ENCODE results near the gene NCKAP5.

The NCKAP5 gene

DNA sequence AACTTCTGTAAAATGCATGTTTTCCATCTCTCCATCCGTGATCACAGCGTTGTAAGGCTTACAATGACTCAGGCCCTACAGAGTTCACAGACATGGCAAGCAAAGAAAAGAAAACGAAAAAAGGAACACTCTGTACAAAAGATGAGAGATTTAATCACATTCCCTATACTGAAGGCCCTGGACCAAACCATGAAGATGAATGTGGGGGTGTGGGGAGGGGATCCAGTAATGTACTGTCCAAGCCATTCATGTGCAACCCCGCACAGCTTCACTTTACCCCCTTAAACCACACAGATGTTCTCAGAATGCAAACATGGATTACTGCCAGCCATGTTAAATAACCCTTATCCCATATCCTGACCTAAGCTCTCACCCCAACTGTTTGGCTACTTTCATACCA is 391.1 kb downstream of the NCKAP5 start:
- no peak for DNase-seq

DNA sequence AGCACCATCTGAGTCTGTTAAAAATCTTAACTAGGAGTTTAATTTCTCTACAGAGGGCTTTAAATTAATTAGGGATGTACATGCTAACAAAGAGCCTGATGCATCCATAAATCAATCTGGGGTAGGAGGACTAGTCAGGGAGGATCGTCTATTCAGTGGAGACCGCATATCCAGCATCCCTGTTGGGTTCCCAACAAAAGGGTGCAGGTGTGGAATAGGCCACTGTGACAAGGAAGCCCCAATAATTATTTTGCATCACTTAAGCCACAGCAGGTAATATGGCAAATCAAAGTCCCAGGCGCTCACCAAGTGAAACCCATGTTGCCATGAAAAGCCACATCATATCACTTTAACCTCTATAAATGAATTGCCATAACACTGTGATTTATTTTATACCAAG is 392.3 kb downstream of the NCKAP5 start:
- DNase-seq = no peak

DNA sequence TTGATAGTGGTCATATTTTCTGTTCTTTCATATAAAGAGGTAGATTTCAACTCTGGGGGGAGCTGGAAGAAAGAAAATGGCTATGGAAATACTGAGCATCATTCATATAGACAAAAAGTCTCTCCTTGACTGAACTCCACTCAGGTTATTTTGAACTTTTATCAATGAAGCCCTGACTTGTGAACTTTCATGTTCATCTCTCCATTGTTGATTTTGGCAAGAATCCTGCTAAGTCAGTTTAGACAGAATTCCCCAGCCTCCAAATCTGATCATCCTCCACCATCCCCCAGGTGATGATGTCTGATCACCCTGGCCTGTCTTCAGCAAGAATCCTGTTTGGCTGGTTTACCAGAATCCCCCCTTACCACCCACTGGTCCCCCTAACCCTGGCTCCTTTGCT is 395.0 kb downstream of the NCKAP5 start:
- DNase-seq = no peak

DNA sequence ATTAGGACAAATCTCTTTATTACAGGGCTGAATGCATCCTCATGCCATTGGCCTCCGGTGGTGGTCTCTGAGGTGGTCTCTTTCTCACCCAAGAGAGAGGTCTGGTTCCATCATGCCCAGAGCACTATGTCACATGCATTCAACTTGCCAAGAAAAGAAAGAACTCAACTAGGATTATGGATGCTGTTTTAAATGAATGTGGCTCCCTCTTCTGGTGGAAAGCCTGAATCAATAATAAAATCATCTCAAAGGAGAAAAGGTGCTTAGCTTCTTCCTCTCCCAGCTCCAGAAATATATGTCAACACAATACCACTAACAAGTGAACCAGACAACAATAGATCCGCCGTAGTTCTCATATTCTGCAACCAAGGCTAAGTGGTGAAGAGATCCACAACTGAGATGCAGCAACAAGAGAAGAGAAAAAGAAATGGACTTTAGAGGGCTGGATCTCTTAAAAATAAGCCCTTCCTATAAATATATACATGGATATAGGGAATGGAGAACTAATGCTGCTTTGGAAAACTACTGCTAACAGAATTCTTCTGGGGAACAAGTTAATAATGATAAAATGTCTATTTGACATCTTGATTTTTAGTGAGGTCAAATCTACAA is 396.8 kb downstream of the NCKAP5 start:
- no peak for DNase-seq

DNA sequence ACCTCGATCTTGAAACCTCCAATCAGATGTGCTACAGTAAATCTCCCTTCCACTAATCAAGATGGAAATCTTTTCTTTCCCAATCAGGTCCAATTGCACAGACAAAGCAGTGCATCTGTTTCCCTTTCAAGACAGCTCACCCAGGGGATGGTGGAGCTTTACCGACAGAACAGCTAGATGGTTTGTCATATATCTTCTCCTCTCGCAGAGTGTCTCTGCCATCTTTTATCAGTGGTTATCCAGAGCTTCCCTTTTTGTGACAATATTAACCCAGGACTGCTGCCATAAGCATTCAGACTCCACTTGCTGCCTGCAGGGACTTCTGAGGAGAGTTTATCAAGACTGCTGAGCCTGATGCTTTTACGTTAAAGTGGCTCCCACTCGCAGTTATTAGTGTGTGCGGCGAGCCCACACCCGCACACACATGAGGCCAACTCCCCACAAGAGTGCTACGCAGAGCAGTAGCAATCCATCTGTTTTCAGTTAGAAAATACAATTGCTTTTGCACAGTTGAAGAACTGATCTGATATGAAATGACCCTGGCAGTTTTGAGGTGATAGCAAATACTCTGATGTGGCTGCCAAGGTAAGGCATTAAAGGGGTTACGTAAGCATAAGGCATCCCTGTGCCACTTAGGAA is 398.9 kb downstream of the NCKAP5 start:
- DNase-seq = no peak

DNA sequence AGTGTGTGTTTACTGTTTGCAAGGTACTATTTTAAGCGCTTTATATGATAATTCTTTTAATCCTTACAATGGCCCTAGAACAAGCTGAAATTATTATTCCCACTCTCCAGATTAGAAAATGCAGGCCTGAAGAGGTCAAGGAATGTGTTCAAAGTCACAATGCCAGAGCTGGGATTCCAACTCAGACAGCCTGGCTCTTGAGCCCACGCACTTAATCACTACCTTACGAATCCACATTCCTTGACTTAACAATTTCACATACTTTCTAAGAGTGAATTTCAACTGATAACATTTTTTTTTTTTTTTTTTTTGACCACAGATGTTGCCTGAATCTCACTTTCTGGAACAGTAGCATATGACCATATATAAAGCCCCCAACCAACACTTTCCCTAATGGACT is 400.3 kb downstream of the NCKAP5 start:
- DNase-seq = no peak

DNA sequence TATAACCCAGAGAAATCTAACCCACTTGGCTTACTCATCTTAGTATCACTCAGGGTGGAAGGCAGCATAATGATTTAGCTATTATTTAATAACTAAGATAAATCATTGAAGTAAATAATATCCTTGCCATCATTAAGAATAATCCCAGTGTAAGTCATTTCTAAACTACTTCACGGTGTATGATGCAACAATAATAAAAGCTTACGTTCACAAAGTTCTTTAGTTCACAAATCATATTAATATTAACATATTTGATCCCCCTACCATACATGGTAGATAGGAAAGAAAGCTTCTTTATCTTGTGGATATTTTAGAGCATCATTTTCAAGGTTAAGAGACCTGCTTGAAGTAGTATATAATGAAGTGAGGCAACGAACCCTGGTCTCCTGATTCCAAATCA is 401.0 kb downstream of the NCKAP5 start:
- no peak for DNase-seq

DNA sequence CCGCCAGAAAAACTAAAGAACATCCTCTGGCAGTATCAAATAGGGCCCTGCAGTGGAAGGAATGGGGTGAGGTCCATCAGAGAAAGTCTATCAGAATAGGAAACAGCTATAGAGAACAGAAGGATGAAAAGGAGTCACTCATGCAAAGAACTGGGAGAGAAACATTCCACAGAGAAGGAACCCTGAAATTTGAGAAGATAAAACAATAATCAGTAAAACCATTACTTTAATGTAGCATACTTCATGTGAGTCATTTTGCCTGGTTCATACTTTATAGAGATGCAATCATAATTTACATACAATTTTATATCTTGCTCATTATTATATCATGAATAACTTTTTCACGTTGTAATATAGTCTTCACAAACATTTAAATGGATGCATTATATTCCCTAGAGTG is 402.2 kb downstream of the NCKAP5 start:
- no peak for DNase-seq

DNA sequence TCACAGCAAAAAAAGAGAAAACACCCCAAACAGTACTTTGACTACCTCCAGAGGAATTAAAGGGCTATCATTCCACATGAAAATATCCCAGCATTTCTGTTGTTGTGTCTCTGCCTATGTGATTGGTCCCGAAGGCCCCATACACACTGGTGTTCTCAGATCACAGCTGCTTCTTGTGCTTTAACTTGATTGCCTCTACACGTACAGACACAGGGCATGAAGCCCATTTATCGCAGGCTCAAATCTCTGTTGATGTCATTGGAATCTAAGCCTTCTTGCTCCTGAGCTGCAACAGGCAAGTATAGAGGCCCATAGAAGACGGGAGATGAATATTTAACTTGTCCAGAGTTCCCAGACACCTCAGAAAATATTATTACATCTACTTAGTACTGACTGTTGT is 405.2 kb downstream of the NCKAP5 start:
- no peak for DNase-seq

DNA sequence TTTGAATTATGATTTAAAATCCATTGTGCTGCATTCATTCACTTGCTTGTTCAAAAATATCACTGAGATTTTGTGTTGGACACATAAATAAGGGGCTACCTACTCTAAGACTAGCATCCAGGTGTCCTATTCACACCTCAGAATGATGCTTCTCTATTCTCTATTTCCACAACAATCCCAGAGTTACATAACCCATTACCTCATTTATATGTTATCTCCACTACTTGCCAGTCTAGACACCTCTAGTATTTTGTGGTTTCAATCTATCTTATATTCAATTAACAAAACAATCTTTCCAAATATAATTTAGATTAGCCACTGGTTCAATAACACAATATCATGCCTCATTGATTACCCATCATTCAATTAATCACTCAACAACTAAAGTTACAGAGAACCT is 409.8 kb downstream of the NCKAP5 start:
- no peak for DNase-seq

DNA sequence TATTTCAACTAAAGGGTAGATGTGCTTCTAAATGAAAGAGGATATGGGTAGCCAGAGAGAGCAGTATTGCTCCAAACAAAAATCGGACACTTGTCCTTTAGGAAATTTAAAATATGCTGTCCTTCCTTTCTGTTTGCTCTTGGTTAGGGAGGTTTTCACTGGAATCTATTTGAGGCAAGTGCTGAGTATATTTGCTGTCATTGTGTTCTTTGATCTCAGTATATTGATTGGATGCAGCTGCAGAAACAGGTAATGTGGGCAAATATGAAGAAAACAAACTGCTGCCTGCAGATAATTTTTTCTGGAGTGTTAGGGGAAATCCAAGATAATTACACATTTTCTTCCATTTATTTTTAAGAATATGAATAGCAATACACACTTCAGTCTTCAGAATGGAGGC is 410.2 kb downstream of the NCKAP5 start:
- DNase-seq = no peak

DNA sequence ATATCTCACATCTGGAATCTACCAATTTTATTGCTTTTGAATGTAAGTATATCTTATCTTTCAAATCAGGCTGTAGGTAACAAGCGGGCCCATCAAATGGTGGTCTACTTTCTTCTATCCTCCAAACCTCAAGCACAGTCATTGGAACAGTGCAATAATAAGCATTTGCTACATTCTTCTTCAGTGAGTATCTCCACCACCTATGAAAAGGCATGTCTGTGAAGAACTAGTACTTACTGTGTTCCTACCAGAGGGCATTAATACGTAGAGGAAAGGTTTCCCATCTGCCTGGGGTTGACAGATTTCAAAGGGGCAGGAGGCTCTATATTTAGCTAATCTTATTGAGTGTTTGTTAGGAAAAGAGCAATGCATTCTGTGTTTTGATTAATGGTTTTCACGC is 411.1 kb downstream of the NCKAP5 start:
- no peak for DNase-seq

DNA sequence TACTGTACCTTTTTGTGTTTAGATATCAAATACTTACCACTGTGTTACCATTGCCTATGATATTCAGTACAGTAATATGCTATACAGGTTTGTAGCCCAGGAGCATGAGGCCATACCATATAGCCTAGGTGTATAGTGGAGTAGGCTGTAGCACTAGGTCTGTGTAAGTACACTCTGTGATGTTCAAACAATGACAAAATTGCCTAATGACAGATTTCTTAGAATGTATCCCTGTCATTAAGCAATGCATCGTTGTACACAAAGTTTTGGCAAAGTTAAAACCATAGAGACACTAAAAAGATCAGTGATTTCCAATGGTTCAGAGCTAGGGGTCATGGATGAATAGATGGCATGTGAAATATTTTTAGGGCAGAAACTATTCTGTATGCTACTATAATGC is 415.5 kb downstream of the NCKAP5 start:
- DNase-seq = no peak

DNA sequence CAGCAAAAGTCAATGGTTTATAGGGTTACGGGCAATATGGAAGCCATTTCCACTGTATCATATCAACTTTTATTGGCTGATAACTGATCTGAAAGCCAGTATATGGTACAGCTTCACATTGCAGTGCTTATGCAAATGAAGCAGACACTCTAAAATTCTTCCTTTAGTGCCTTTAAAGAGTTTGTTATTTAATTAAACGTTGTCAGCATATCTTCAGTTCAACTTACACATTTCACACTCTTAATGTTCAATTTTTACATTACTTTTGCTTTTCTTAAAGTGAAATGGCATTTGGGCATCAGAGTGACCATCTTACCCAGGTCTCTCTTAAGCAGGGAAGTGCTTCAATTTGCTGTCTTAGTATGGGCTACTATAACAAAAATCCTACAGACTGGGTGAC is 420.1 kb downstream of the NCKAP5 start:
- no peak for DNase-seq

DNA sequence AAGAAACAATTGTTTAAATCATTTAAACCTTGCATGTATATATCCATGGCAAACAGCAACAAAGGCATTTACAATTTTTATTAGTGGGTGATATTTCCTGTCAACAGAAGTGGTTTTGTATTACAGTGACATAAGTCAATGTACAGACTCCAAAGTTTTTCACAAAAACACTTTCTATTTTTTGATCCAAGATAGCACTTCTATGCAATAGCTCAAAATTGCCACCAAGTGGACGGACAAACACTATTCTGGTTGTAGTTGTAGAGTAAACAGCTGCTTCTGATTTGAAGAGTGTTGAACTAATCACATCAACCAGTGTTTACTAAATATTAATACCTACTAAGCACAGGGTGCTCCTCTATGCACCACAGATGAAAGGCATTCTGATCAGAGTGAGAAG is 421.4 kb downstream of the NCKAP5 start:
- no peak for DNase-seq

DNA sequence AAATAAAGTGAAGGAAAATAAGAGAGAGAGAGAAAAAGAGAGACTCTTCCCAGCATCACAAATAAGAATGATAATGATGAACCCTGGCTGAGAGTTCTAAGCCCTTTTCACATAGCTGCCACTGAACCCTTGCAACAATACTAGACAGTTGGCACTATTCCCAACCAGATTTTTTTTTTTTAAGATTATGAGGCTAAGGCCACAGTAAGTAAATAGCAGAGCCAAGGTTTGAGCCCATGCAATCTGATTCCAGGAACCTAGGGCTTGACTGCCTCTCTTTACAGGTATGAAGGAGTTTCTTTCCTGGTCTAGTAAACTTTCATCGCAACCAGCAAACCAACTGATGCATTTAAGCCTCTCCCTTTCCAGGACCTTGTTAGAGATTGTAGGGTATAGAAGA is 424.6 kb downstream of the NCKAP5 start:
- DNase-seq = no peak

DNA sequence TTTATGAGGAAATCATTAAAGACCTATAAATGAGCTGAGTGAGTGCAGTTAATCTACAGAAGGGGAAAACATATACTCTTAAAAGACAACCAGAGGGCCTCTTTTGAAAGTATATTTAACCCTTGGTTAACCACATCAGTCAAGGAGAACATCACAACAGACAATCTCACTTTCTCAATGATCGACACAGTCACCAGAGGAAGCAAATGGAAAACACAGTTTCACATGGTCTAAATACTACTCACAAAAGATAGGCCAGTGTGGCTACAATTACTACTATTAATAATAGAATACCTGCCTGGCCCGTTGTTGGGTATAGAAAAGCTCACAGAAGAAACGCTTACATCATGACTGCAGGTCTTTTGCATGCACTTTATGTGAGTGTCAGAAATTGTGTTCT is 426.2 kb downstream of the NCKAP5 start:
- DNase-seq = no peak

DNA sequence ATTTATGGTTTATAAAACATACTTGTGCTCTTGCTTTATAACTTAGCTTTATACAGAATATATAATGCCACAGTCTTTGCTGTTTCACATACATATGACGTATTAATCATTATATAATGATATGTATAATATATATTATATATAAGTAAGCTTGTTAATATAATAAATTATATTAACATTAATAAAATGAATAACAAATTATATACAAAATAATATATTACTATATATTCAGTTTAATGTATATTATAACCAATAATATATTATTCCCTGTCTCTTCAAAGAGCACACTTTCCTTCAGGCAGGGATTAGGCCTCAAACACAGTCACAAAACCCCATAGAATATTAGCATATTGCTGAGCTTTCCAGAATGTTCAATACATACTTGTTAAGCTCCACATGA is 427.6 kb downstream of the NCKAP5 start:
- no peak for DNase-seq

DNA sequence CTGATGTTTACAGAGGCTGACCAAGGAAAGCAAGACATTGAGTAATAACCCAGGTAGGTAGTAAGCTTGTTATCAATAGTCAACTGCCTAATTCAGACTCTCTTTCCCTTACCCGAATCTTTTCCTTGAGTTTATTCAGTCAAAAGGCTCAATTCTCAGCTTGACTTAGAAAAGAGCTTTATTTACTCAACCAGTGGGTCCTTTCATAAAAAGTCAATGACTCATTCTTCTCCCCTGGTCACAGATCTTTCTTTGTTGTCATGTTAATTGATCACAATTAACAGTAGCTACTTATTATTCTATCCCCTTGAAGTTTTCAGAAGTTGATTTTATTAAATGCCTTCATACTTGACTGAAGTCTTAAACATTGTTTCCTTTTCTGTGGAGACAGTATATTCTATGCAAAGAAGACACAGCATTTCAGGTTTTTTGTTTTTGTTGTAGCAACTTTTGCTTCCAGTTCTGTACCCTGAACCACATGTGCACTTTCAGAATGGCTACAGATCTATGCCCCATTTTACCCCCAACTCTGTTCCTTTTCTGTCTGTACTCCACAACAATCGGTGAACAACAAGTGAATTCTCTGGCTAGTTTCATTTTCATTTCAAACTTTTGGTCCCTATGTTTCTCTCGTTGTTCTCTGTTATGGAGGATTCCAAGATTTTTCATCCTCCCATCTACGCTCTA is 428.3 kb downstream of the NCKAP5 start:
- DNase-seq = no peak

DNA sequence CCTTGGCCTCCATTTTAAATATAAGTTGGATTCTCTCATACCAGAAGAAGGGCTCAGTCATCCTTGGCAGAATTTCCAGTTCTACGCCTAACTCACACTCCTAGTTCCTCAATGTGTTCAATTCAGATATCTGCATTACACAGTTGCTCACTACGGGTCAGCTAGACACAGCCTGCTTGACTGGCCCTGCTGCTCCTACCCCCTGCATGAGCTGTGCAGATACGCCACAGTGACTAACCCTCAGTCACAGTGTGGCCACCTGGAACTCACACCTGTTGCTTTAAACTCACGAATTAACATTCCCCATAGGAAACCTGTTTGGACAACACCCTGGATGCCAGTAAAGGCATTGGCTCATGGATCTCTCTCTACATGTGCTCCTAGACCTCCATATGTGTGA is 429.6 kb downstream of the NCKAP5 start:
- DNase-seq = no peak

DNA sequence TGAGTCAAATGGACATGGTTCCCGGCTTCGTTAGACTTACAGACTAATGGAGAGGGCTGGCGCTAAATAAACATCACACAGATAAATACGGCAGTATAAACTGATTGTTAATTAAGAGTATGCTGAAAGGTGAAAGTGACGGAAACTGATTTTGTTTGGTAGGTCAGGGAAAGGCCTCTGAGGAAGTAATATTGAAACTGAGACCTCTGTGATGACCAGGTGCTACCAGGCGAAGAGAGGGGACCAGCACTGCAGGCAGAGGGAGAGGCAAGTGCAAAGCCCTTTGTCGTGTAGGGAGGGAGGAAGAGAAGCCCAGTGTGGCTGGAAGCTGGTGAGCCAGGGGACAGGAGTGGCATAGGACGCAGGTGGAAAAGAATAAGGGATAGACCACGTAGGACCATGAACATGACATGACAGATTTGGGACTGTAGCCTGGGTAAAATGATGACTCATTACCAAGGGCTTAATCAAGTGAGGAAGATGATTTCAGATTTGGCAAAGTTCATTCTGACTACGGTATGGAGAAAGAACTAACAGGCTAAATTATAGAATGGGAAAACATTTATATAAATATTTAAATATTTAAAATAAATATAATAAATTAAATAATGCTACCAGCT is 433.1 kb downstream of the NCKAP5 start:
- no peak for DNase-seq

DNA sequence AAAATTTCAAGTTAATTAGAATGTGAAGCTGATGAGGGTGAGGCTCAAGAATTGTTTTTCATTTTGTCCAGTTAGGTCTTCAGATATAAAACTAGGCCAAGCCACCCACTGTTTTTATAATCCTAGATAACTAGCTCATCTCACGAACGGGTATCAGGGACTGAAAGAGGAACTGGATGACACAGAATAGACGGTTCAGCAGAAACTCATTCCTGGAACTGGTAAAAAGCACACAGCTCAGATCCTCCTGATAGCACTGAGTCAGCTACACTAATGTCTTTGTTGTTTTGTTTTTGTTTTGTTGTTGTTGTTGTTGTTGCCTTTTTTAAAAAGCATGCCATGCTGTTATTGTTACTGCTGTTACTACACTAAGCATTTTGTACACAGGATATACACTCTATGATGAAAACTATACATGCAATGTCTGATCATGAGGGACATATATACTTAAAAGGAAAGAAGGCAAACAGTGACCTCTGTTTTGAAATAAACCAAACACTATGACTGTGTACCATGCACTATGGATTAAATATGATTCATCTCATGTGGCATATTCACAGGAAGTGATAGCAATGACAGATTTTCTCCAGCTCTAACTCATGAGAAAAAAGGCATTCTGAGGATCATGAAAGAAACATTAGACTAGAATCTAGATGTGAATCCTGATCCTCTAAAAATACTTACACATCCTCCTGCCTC is 437.6 kb downstream of the NCKAP5 start:
- DNase-seq = no peak

DNA sequence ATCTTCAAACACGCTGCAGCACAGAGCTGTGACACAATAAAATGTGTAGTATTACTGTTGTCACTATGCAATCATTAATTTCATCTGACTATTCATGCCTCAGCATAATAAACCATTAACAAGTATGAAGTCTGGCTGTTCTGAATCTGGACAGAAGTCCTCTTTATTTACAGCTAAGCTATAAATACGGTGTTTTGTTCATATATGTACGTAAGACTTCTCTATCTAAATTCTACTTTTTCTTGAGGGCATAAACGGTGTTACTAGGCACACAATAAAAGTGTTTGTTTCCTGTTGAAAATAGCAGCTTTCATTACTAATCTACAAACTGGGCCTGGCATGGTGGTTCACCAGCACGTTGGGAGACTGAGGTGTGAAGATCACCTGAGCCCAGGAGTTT is 443.8 kb downstream of the NCKAP5 start:
- no peak for DNase-seq

DNA sequence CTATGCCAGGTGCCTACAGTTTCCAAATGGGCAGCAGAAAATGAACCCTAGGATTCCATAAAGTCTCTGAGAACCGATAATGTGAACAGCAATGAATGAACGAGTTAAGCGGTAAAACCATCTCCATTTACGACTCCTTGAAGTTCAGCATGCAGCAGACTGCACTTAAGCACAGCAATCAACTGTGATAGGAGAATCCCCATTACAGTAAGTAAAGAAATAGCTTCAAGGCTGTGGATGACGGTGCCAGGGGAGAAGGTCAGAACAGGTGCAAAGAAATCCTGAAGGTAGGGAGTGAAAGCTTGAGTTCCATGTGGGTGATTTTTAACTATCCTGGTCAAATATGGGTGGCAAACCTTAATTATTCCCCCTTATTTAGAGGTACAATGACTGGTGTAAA is 444.4 kb downstream of the NCKAP5 start:
- DNase-seq = no peak

All from activated CD4-positive, alpha-beta T cell treated with anti-CD3 and anti-CD28 coated beads for 1 hour (primary cell).